Sigmoid colon (tissue), 7 donors: ENCODE results near the gene PCGF3. TPM values are rescaled to one million over a fixed set of nuclear protein-coding genes. Genes with fewer than 3 reads are reported as not detected.

Experiments
- DNase-seq: peaks from one replicate; pipeline ENCODE4 v3.0.0-alpha.2; 2019
- H3K27ac ChIP-seq, 4 donors: fragments of 200-600 bp; sonication (generic); one replicate each; pipeline ENCODE4 v1.5.1; 2016 to 2019; ENCODE audit warnings: mild to moderate bottlenecking in 1 of 4
- H3K27me3 ChIP-seq, 3 donors: fragments of 200-600 bp; sonication (generic); one replicate each; pipeline ENCODE4 v1.5.1; 2019; ENCODE audit warnings: mild to moderate bottlenecking in 1 of 3
- H3K36me3 ChIP-seq, 4 donors: fragments of 200-600 bp; sonication (generic); one replicate each; pipeline ENCODE4 v1.5.1; 2016 to 2019
- H3K4me1 ChIP-seq, 4 donors: fragments of 200-600 bp; sonication (generic); one replicate each; pipeline ENCODE4 v1.5.1; 2017 to 2019
- H3K4me3 ChIP-seq, 4 donors: fragments of 200-600 bp; sonication (generic); one replicate each; pipeline ENCODE4 v1.5.1; 2017 to 2019; ENCODE audit warnings: mild to moderate bottlenecking in 2 of 4, moderate library complexity in 1 of 4
- H3K9me3 ChIP-seq, 4 donors: fragments of 200-600 bp in 3 of 4; sonication (generic) in 3 of 4; one replicate each; pipeline versions ENCODE4 v1.5.1 to v1.6.1; 2013 to 2019
- CTCF ChIP-seq, 4 experiments: fragments of 450-650 bp in 3 of 4; fragments of 200-600 bp in 1 of 4; IDR thresholded peaks; one replicate each; pipeline ENCODE4 v1.5.1; 2016 to 2019; ENCODE audit warnings: antibody characterized with exemption in 4 of 4, mild to moderate bottlenecking in 3 of 4, moderate library complexity in 2 of 4
- EP300 ChIP-seq, 4 donors: sonication (generic); formaldehyde crosslinking; IDR thresholded peaks; one replicate each; pipeline ENCODE4 v1.6.1; 2017; ENCODE audit warnings: antibody characterized with exemption in 4 of 4
- POLR2A ChIP-seq, 2 donors: fragments of 450-650 bp; IDR thresholded peaks; one replicate each; pipeline ENCODE4 v1.6.1; 2016; ENCODE audit warnings: antibody characterized with exemption in 2 of 2, mild to moderate bottlenecking in 2 of 2, moderate library complexity in 2 of 2
- POLR2AphosphoS5 ChIP-seq, 4 donors: sonication (generic); formaldehyde crosslinking; IDR thresholded peaks; one replicate each; pipeline ENCODE4 v1.6.1; 2017; ENCODE audit warnings: antibody characterized with exemption in 4 of 4
- WGBS, 2 donors: extraction: QIAGEN DNeasy Blood & Tissue Kit; methylation state at CpG; one replicate each; pipeline ENCODE4 v1.1.7; 2013; 5-methylcytosine and 5-hydroxymethylcytosine counted together
- intact Hi-C: fragments of 100-400 bp; cut with DNase I; formaldehyde crosslinking; loops from one replicate; pipeline ENCODE4 v1.15.1; 2023
- polyA plus RNA-seq, 3 donors: library from polyadenylated mRNA; stranded (reverse); fragments of 200-250 nt; gene quantifications; one replicate each; pipeline ENCODE4 v1.2.3, GENCODE V29; 2013
- total RNA-seq, 4 donors: library from RNA; depleted of rRNA; stranded (reverse); fragments of >200 nt; gene quantifications; one replicate each; pipeline ENCODE4 v1.1.0, GENCODE V29; 2016
- donor health status: healthy with polysubstance abuse.
- donor health status: Bipolar disorder and iron deficiency.
- donor health status: healthy.

Gene PCGF3
- total and polyA plus RNA-seq, 7 donors = 15.6 to 60.1 (median 29.8) TPM

- Histone ChIP-seq H3K27me3 (peaks cover 54 to 93% (median 64%) of the 10 kb centered on the region in 3 donors), H3K9me3 (no peaks in the 10 kb centered on the region), H3K4me1 (peaks cover 0 to 34% (median 31%) of the 10 kb centered on the region in 4 donors), H3K36me3 (no peaks in the 10 kb centered on the region), H3K27ac (peak overlapping the region in 1 of 4 donors; percentile 16), H3K4me3 (no peak overlapping the region)
- intact Hi-C loops = no loop called here
- 26 to 65% methylated on average over 27 of the region's 27 CpGs for WGBS, 2 donors
- peak; percentile 59 for DNase-seq
- TF ChIP-seq POLR2AphosphoS5 (IDR thresholded peaks at IDR 0.05) = no peak
- no peak for TF ChIP-seq CTCF (IDR thresholded peaks at IDR 0.05)
- no peak for TF ChIP-seq POLR2A (IDR thresholded peaks at IDR 0.05)
- no peak for TF ChIP-seq EP300 (IDR thresholded peaks at IDR 0.05)
Measured at GRCh38 chr4:789571-790465, 84.2 kb downstream of the PCGF3 start.

DNA sequence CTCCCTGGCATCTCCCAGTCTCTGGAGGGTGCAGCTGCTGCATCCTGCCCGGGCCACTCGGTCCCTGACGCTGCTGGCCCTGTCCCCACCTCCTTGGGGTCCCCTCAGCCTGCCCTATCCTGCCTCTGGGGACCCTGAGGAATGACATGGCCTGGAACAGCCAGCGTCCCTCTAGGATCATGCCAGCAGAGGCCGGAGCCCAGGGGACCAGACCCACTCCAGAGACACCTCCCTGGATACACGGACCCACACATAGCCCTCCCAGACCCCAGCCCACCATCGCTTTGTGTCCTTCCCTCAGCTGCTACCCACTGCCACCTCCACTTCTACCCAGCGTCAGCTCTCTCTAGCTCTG is 84.8 kb downstream of the PCGF3 start:
- H3K4me3 ChIP-seq = no peak overlapping the region
- WGBS, 2 donors = 33 to 73% methylated on average over 8 of the region's 8 CpGs
- peaks cover 54 to 93% (median 64%) of the 10 kb centered on the region in 3 donors for H3K27me3 ChIP-seq
- H3K27ac ChIP-seq = no peak overlapping the region
- H3K4me1 ChIP-seq = peaks cover 0 to 35% (median 34%) of the 10 kb centered on the region in 4 donors
- no peaks in the 10 kb centered on the region for H3K36me3 ChIP-seq
- no peak for TF ChIP-seq CTCF (IDR thresholded peaks at IDR 0.05)
- no peak for TF ChIP-seq EP300 (IDR thresholded peaks at IDR 0.05)
- TF ChIP-seq POLR2A (IDR thresholded peaks at IDR 0.05) = no peak
- no peak for TF ChIP-seq POLR2AphosphoS5 (IDR thresholded peaks at IDR 0.05)
- intact Hi-C loops = no loop called here
- DNase-seq = peak; percentile 42
- H3K9me3 ChIP-seq = no peaks in the 10 kb centered on the region

DNA sequence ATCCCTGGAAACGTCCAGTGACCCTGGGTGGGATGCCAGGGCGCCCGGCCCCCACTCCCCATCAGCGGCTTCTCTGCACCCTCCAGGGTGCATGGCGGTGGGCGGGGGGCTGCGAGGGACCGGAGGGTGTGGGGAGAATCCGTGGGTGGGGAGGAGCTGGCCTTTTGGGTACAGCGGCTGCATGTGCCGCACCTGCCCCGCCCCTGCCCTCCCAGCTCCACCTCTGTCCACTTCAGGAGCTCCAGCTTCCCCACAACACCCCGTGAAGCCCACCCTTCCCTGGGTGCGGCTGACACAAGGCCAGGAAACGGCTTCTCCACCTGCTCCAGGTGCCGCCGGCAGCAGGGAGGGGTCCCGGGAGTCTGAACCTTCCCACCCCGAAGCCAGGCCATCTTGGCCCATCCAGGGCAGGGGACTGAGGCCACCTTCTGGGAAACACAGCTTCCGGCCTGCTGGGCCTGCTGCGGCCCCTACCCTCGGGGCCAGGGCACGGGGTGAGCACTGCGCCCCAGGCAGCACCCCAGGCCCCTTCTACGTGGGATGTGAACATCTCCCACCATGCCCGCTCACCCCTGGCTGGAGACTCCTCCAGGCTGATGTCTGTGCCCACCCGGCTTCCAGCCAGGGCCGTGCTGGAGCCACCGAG is 85.7 kb downstream of the PCGF3 start:
- no peaks in the 10 kb centered on the region for H3K36me3 ChIP-seq
- no peak for TF ChIP-seq CTCF (IDR thresholded peaks at IDR 0.05)
- TF ChIP-seq POLR2A (IDR thresholded peaks at IDR 0.05) = no peak
- no peak for TF ChIP-seq POLR2AphosphoS5 (IDR thresholded peaks at IDR 0.05)
- no peak for TF ChIP-seq EP300 (IDR thresholded peaks at IDR 0.05)
- H3K27ac ChIP-seq = no peak overlapping the region
- intact Hi-C loops = no loop called here
- H3K27me3 ChIP-seq = peaks cover 52 to 93% (median 64%) of the 10 kb centered on the region in 3 donors
- H3K4me1 ChIP-seq = peaks cover 0 to 30% (median 29%) of the 10 kb centered on the region in 4 donors
- H3K4me3 ChIP-seq = no peak overlapping the region
- no peaks in the 10 kb centered on the region for H3K9me3 ChIP-seq
- 28 to 70% methylated on average over 29 of the region's 29 CpGs for WGBS, 2 donors
- DNase-seq = peak; percentile 57

DNA sequence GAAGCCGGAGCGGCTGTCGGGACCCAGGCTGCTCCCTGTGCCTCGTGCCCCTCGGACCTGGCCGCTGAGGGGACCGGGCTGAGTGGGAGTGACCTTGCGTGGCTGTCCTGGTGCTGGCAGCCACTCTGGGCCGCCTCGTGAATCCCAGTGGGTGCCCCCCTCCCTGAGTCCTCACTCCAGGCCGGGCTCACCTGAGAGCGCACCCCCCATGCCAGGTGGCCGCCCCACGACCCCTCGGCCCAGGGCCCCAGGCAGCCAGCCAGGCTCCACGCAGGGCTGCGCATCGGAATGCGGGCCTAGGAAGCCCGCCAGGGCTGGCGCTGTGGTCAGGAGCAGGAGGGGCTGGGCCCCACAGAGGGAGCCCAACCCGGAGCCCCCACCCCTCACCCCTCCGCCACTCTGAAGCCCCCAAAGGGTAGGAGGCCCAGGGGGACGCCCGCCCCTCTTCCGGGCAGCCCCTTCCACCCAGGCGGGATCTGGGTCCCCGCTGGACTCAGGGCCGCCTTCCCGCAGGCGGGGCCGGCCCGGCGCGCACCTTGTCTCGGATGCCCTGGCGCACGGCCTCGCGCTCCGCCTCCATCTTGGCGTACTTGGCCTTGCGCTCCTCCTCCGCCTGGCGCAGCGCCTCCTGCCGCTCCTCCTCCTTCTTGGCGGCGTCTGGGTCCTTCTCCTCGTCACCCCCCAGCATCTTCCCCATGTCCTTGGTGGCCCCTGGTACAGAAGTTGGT is 86.4 kb downstream of the PCGF3 start:
- intact Hi-C loops = no loop called here
- TF ChIP-seq POLR2AphosphoS5 (IDR thresholded peaks at IDR 0.05) (no peak), CTCF (IDR thresholded peaks at IDR 0.05) (no peak)
- no peak for DNase-seq
- Histone ChIP-seq H3K36me3 (no peaks in the 10 kb centered on the region), H3K27me3 (peaks cover 45 to 93% (median 64%) of the 10 kb centered on the region in 3 donors), H3K27ac (no peak overlapping the region), H3K9me3 (no peaks in the 10 kb centered on the region), H3K4me1 (peaks cover 0 to 26% (median 25%) of the 10 kb centered on the region in 4 donors), H3K4me3 (peak overlapping the region in 3 of 4 donors; percentile 11 to 24 (median 24))
- WGBS, 2 donors = 7 to 19% methylated on average over 50 of the region's 50 CpGs
